ENCODE measurements around the gene RAB40B. TPM values are rescaled to one million over a fixed set of nuclear protein-coding genes. Genes with fewer than 3 reads are reported as not detected.

The RAB40B gene
- total and polyA plus RNA-seq, 2 of the 13 experiments (the other 11 are each of a cell fraction or from before 2014, with no cell fraction given): 6.2 to 6.5 TPM

DNA sequence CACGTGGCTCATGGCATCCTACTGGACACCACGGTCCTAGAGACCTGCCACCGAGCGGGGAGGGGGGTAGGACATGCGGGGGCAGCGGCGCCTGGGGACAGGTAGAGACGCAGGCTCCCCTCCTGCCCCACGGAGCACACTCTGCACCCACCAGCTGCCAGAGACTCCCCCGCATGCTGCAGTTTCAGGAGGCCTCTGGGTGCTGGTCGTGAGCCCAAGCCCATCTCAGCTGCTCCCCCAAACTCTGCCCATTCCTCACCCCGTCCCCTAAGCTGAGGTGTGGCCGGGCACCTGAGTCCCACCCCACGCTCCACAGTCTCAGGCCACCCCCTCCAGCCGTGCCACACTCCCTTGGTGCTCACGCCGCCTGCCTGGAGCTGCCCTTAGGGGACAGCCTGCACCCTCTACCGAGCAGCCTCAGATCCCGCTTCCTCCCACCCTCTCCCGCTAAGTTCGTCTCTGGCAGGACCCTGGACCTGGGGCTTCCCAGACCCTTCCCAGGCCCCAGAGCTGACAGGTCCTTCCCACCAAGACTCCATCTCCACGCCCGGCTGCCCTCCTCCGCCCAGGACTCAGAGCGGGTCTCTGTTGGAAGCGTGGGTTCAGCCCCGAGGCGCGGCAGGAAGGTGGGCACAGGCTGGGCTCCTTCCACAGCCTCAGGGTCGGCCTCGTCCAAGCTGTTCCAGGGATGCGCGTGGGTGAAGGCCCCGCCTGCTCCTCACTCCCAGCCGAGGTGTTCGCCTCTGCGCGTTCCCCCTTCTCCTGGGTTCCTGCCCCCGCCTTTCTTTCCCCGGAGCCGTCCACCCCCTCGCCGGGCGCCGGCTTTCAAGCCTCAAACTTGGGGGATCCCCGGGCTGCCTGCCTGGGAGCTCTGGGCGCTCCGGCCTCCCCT is 1.3 kb downstream of the RAB40B start (continued):
- 0 out of 2 replicates have a peak, but pooled peaks have one; percentile 17 for TF ChIP-seq ARID4A (CRISPR knock-in tag; IDR thresholded peaks at IDR 0.05; ENCODE audit: borderline replicate concordance)
- TF ChIP-seq ZNF737 (CRISPR knock-in tag; IDR thresholded peaks at IDR 0.05; ENCODE audit: borderline replicate concordance): no peak
- TF ChIP-seq ZNF891 (CRISPR knock-in tag; IDR thresholded peaks at IDR 0.05): 0 out of 2 replicates have a peak, but pooled peaks have one; percentile 16
- TF ChIP-seq ZNF510 (CRISPR knock-in tag; IDR thresholded peaks at IDR 0.05; ENCODE audit: low read depth): no peak
- no peak for TF ChIP-seq ATF6 (CRISPR knock-in tag; conservative IDR thresholded peaks at IDR 0.05)
- no peak for TF ChIP-seq ZNF12 (CRISPR knock-in tag; IDR thresholded peaks at IDR 0.05)
- TF ChIP-seq CTCF (CRISPR knock-in tag; IDR thresholded peaks at IDR 0.05): peak; percentile 37; the same call in 1 of the 2 replicates
- no peak for TF ChIP-seq RBFOX2 (IDR thresholded peaks at IDR 0.05; ENCODE audit: low read depth, low read length)
- no peak for TF ChIP-seq SSRP1 (CRISPR knock-in tag; IDR thresholded peaks at IDR 0.05)
- TF ChIP-seq PATZ1 (CRISPR knock-in tag; IDR thresholded peaks at IDR 0.05): no peak
- TF ChIP-seq CREB1 (IDR thresholded peaks at IDR 0.05): no peak
- TF ChIP-seq CREB1 (CRISPR knock-in tag; IDR thresholded peaks at IDR 0.05): no peak
- TF ChIP-seq DRAP1 (CRISPR knock-in tag; IDR thresholded peaks at IDR 0.05): no peak
- TF ChIP-seq, protein P1, sequence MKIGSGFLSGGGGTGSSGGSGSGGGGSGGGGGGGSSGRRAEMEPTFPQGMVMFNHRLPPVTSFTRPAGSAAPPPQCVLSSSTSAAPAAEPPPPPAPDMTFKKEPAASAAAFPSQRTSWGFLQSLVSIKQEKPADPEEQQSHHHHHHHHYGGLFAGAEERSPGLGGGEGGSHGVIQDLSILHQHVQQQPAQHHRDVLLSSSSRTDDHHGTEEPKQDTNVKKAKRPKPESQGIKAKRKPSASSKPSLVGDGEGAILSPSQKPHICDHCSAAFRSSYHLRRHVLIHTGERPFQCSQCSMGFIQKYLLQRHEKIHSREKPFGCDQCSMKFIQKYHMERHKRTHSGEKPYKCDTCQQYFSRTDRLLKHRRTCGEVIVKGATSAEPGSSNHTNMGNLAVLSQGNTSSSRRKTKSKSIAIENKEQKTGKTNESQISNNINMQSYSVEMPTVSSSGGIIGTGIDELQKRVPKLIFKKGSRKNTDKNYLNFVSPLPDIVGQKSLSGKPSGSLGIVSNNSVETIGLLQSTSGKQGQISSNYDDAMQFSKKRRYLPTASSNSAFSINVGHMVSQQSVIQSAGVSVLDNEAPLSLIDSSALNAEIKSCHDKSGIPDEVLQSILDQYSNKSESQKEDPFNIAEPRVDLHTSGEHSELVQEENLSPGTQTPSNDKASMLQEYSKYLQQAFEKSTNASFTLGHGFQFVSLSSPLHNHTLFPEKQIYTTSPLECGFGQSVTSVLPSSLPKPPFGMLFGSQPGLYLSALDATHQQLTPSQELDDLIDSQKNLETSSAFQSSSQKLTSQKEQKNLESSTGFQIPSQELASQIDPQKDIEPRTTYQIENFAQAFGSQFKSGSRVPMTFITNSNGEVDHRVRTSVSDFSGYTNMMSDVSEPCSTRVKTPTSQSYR (CRISPR knock-in tag; IDR thresholded peaks at IDR 0.05; ENCODE audit: borderline replicate concordance): no peak
